Central memory CD4-positive, alpha-beta T cell (primary cell): Measurements from ENCODE around the gene ZNF771.
"Not testable (repeated sequence)": the region's sequence is repeated elsewhere in the genome, so short reads cannot be mapped to it uniquely, and the experiment has no call there.

Experiments used
- DNase-seq: peaks from one replicate; pipeline ENCODE4 v3.0.0; 2022

The ZNF771 gene

GRCh38 chr16:30376461-30376902, 30.9 kb upstream of the ZNF771 start:
- DNase-seq, result no peak

- no peak for DNase-seq
Measured at GRCh38 chr16:30377050-30377811, 30.2 kb upstream of the ZNF771 start.

GRCh38 chr16:30377812-30378235, 29.6 kb upstream of the ZNF771 start:
- DNase-seq, result peak; percentile 85

GRCh38 chr16:30378236-30379157, 28.9 kb upstream of the ZNF771 start:
- DNase-seq, result peak; percentile 98

- DNase-seq, result no peak
Measured at GRCh38 chr16:30379158-30379783, 28.1 kb upstream of the ZNF771 start.

GRCh38 chr16:30380072-30380802, 27.2 kb upstream of the ZNF771 start:
- no peak for DNase-seq

GRCh38 chr16:30380803-30381208, 26.6 kb upstream of the ZNF771 start:
- DNase-seq, result no peak

- DNase-seq, result no peak
Measured at GRCh38 chr16:30381291-30382041, 25.9 kb upstream of the ZNF771 start.

GRCh38 chr16:30382111-30382881, 25.1 kb upstream of the ZNF771 start, which contains the start of gene SEPTIN1:
Gene SEPTIN1, minus strand, starts transcription at chr16:30382561. Its CDS starts 19 bp downstream, at chr16:30382542.
- DNase-seq, result peak; percentile 81

- DNase-seq, result no peak
Measured at GRCh38 chr16:30383521-30383920, 23.9 kb upstream of the ZNF771 start.

GRCh38 chr16:30394592-30395154, 12.7 kb upstream of the ZNF771 start:
- DNase-seq, result no peak

GRCh38 chr16:30395155-30395991, 12.0 kb upstream of the ZNF771 start, which contains the start of gene ZNF48:
Gene ZNF48, plus strand, starts transcription at chr16:30395420. Its CDS starts 375 bp downstream, at chr16:30395795.
- DNase-seq, result peak; percentile 40

- no peak for DNase-seq
Measured at GRCh38 chr16:30395992-30396585, 11.3 kb upstream of the ZNF771 start.

- not testable (repeated sequence) for DNase-seq
Measured at GRCh38 chr16:30396627-30397026, 10.8 kb upstream of the ZNF771 start.

- no peak for DNase-seq
Measured at GRCh38 chr16:30397056-30397455, 10.3 kb upstream of the ZNF771 start.

GRCh38 chr16:30397776-30398660, 9.4 kb upstream of the ZNF771 start:
- DNase-seq, result no peak

- DNase-seq, result no peak
Measured at GRCh38 chr16:30398661-30399434, 8.6 kb upstream of the ZNF771 start.
